Measurements from ENCODE around the gene KCNJ12.

The KCNJ12 gene

DNA sequence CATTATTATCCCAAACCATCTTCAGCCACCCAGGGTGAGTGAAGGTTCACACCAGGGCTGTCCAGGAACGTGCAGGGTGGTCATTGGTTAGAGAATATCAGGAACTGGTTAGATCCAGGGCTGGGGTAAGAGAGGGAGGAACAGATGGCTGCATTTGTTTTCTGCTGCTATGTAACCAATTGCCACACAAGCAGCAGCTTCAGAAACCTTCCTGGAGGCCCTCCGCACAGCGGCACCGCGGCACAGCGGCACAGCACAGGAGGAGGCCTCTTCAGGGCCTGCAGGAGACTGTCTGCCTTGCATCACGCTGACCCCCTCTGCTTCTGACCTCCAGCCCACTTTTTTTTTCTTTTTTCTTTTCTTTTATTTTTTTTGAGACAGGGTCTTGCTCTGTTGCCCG lies 86.1 kb downstream of the KCNJ12 start:
- no peak for DNase-seq (ENCODE audit: low read depth, low spot score)
- Histone ChIP-seq H3K4me1 (ENCODE audit: control insufficient read depth, insufficient read depth, low read length) (peaks cover 7% of the 10 kb centered on the region), H3K4me3 (ENCODE audit: low read length) (no peak overlapping the region), H3K27ac (ENCODE audit: low read length) (no peak overlapping the region), H3K27me3 (ENCODE audit: control insufficient read depth, insufficient read depth, low read length) (peaks cover 2% of the 10 kb centered on the region; the same call in 1 of the 2 replicates), H3K36me3 (ENCODE audit: control insufficient read depth, insufficient read depth, low read length) (no peaks in the 10 kb centered on the region), H3K9me3 (ENCODE audit: control insufficient read depth, insufficient read depth, low read length) (no peaks in the 10 kb centered on the region)
- WGBS (ENCODE audit: insufficient coverage, insufficient read length) = no CpG with 5 or more reads among the region's 8 CpGs

DNA sequence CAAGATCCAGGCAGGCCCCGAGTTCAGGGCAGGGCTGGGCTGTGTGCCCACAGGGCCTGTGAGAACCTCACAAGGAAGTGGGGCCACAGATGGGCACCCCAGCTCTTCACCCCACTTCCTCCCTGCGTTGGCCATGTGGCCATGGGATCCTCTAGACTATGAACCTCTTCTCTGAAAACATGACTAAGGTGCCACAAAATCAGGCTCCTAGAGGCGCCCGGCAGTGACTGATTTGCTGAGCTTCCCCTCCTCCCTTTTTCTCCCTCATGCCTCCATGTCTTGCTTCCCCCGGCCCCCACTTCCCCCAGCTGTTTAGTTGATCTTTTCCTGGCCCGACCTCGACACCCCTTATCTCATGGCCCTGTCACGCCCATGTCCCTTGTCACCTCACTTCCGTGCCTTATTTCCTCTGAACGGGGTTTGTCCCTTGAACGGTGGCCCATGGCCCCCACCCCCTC lies 87.1 kb downstream of the KCNJ12 start:
- H3K27ac ChIP-seq (ENCODE audit: low read length) = no peak overlapping the region
- H3K4me3 ChIP-seq (ENCODE audit: low read length) = no peak overlapping the region; the same call in 1 of the 2 replicates
- H3K36me3 ChIP-seq (ENCODE audit: control insufficient read depth, insufficient read depth, low read length) = no peaks in the 10 kb centered on the region
- no peak for DNase-seq (ENCODE audit: low read depth, low spot score)
- H3K27me3 ChIP-seq (ENCODE audit: control insufficient read depth, insufficient read depth, low read length) = peaks cover 2% of the 10 kb centered on the region; the same call in 1 of the 2 replicates
- peaks cover 2% of the 10 kb centered on the region for H3K4me1 ChIP-seq (ENCODE audit: control insufficient read depth, insufficient read depth, low read length)
- no CpG with 5 or more reads among the region's 11 CpGs for whole genome bisulfite sequencing (ENCODE audit: insufficient coverage, insufficient read length)
- H3K9me3 ChIP-seq (ENCODE audit: control insufficient read depth, insufficient read depth, low read length) = no peaks in the 10 kb centered on the region

DNA sequence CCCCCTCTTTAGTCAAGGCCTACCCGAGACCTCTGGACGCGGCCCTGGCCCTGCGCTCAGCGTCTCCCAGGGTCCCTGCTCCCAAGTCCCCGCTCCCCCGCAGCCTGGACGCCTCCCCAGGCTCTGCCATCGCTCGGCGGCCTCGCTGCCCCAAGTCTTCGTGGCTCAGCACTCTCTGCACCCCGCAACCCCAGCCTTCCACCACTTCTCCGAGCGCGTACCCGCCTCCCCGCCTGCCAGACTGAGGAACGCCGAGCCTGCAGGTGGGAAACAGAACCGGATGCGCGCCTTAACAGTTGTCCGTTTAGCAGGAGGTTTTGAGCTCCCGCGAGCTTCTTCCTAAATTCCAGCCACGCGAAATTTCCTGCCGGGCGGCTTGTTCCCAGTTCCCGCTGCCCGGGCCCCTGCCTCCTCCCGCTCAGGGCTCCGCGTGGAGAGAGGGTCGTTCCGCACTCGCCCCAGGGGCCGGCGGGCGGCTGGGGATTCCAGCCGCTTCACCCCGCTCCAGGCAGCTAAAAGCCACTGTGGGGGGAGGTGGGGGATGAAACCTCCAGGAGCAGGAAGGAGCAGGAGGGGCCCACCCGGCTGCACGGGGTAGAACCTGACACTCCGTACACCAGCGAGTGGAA lies 87.7 kb downstream of the KCNJ12 start:
- Histone ChIP-seq H3K27me3 (ENCODE audit: control insufficient read depth, insufficient read depth, low read length) (peaks cover 2% of the 10 kb centered on the region; the same call in 1 of the 2 replicates), H3K9me3 (ENCODE audit: control insufficient read depth, insufficient read depth, low read length) (no peaks in the 10 kb centered on the region; the same call in 1 of the 2 replicates), H3K36me3 (ENCODE audit: control insufficient read depth, insufficient read depth, low read length) (no peaks in the 10 kb centered on the region), H3K4me1 (ENCODE audit: control insufficient read depth, insufficient read depth, low read length) (peaks cover 2% of the 10 kb centered on the region), H3K4me3 (ENCODE audit: low read length) (peak overlapping the region; percentile 31; the same call in 1 of the 2 replicates), H3K27ac (ENCODE audit: low read length) (no peak overlapping the region)
- DNase-seq (ENCODE audit: low read depth, low spot score) = peak; percentile 2
- no CpG with 5 or more reads among the region's 48 CpGs for WGBS (ENCODE audit: insufficient coverage, insufficient read length)

DNA sequence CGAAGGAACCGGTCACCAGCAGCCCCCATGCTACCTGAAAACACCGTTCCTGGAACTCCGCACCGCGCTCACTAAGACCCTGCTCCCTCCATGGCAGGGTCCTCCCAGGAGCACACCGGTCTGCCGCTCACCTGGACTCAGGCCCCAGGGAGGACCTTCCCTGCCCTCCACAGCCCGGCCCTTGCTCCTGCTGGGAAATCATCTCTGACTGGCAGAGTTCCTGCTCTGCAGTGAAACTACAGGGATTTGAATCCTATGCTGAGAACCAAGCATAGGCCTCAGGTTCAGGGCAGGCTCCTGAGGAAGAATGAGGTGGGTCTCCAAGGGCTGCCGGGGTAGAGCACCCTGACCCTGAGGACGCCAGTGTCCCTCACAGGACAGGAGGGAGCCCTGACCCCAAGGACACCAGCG lies 88.5 kb downstream of the KCNJ12 start:
- Histone ChIP-seq H3K4me3 (ENCODE audit: low read length) (no peak overlapping the region; the same call in 1 of the 2 replicates), H3K4me1 (ENCODE audit: control insufficient read depth, insufficient read depth, low read length) (peaks cover 2% of the 10 kb centered on the region), H3K27ac (ENCODE audit: low read length) (no peak overlapping the region), H3K36me3 (ENCODE audit: control insufficient read depth, insufficient read depth, low read length) (no peaks in the 10 kb centered on the region), H3K9me3 (ENCODE audit: control insufficient read depth, insufficient read depth, low read length) (no peaks in the 10 kb centered on the region; the same call in 1 of the 2 replicates), H3K27me3 (ENCODE audit: control insufficient read depth, insufficient read depth, low read length) (peaks cover 2% of the 10 kb centered on the region; the same call in 1 of the 2 replicates)
- WGBS (ENCODE audit: insufficient coverage, insufficient read length) = no CpG with 5 or more reads among the region's 12 CpGs
- DNase-seq (ENCODE audit: low read depth, low spot score) = no peak

DNA sequence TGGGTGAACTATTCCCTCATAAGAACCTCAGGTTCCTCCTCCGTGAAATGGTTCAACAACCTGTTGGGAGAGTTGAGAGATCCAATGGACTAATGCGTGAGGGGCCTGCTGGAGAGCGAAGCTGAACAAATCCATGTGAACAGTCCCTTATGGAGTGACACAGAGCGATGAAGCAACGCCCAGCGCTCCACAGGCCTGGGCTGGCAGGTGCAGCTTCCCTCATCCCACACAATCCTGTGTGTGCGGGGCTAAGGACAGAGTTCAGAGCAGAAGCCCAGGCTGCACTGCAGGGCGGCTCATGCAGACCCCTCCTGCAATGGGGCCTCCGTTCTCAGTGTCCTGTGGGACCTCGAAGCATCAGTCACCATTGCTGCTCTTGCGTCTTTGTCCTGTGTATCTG lies 90.4 kb downstream of the KCNJ12 start:
- no CpG with 5 or more reads among the region's 11 CpGs for WGBS (ENCODE audit: insufficient coverage, insufficient read length)
- Histone ChIP-seq H3K27ac (ENCODE audit: low read length) (no peak overlapping the region), H3K9me3 (ENCODE audit: control insufficient read depth, insufficient read depth, low read length) (no peaks in the 10 kb centered on the region; the same call in 1 of the 2 replicates), H3K27me3 (ENCODE audit: control insufficient read depth, insufficient read depth, low read length) (peaks cover 2% of the 10 kb centered on the region; the same call in 1 of the 2 replicates), H3K36me3 (ENCODE audit: control insufficient read depth, insufficient read depth, low read length) (no peaks in the 10 kb centered on the region), H3K4me3 (ENCODE audit: low read length) (no peak overlapping the region), H3K4me1 (ENCODE audit: control insufficient read depth, insufficient read depth, low read length) (peaks cover 2% of the 10 kb centered on the region)
- DNase-seq (ENCODE audit: low read depth, low spot score) = no peak

DNA sequence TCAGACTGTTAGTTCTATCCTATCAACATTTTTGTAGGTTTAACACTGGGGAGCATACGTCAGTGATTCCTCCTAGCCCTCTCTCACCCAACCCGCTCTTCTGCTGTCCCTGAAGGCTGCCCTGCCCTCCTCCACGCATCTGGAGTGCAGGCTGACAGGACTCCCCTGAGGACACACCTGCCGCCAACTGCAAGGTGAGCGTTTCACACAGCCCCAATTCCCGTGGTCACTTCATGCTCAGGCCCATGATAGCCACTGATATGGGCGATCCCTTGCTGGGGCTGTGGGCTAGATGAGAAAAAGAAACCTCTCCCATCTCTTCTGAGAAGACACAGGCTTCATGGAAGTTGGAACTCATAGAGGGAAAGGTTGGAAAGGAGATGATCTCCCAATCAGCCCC lies 91.0 kb downstream of the KCNJ12 start:
- no CpG with 5 or more reads among the region's 7 CpGs for WGBS (ENCODE audit: insufficient coverage, insufficient read length)
- Histone ChIP-seq H3K4me1 (ENCODE audit: control insufficient read depth, insufficient read depth, low read length) (peaks cover 2% of the 10 kb centered on the region), H3K4me3 (ENCODE audit: low read length) (no peak overlapping the region), H3K27ac (ENCODE audit: low read length) (no peak overlapping the region), H3K9me3 (ENCODE audit: control insufficient read depth, insufficient read depth, low read length) (no peaks in the 10 kb centered on the region; the same call in 1 of the 2 replicates), H3K27me3 (ENCODE audit: control insufficient read depth, insufficient read depth, low read length) (peaks cover 2% of the 10 kb centered on the region; the same call in 1 of the 2 replicates), H3K36me3 (ENCODE audit: control insufficient read depth, insufficient read depth, low read length) (no peaks in the 10 kb centered on the region)
- no peak for DNase-seq (ENCODE audit: low read depth, low spot score)

DNA sequence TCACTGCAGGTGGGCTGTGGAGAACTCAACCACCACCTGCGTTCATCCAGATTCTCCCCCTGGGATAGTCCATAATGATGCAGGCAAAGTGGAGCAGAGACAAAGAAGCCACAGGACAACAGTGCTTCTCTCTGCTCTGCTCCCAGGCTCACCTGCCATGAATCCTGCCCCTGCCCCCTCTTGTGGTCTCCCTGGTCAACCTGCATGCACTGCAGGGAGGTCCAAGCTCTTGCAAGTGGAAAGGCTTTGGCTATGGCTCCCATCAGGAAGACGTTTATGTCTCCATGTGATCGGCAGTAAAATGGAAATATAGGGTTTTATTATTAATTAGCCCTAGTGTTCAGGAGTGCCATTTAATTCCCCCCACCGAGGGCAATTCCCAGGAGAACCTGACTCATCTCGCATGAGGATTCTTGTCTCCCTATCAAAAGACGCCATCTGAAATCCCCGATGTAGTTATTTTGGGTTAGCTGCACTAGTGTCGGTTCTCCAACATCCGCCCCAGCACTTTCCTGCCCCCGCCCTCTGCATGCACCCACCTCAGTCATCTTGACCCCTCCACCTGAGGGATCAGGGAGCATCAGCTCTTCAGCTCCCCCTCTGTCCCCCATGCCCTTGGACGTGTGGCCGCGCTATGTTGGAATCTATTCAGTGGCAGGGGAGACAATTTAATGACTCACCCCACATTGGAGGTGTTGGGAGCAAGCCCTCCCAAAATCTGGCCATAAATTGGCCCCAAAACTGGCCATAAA lies 91.8 kb downstream of the KCNJ12 start:
- Histone ChIP-seq H3K36me3 (ENCODE audit: control insufficient read depth, insufficient read depth, low read length) (no peaks in the 10 kb centered on the region), H3K4me1 (ENCODE audit: control insufficient read depth, insufficient read depth, low read length) (peaks cover 2% of the 10 kb centered on the region), H3K9me3 (ENCODE audit: control insufficient read depth, insufficient read depth, low read length) (no peaks in the 10 kb centered on the region; the same call in 1 of the 2 replicates), H3K27ac (ENCODE audit: low read length) (no peak overlapping the region), H3K4me3 (ENCODE audit: low read length) (no peak overlapping the region), H3K27me3 (ENCODE audit: control insufficient read depth, insufficient read depth, low read length) (peaks cover 2% of the 10 kb centered on the region; the same call in 1 of the 2 replicates)
- DNase-seq (ENCODE audit: low read depth, low spot score) = no peak
- WGBS (ENCODE audit: insufficient coverage, insufficient read length) = no CpG with 5 or more reads among the region's 13 CpGs
